Activated B cell treated with CpG ODN at 0.5 μM for 24 hours (primary cell): ENCODE measurements around the gene HOXD11. TPM values are rescaled to one million over a fixed set of nuclear protein-coding genes. Genes with fewer than 3 reads are reported as not detected.
A peak's percentile ranks its signal among the peaks of the same experiment; 100 is the strongest.

Experiments used
- ATAC-seq: fragments of 200-7000 bp; cut with Tn5 transposase; one replicate; pipeline ENCODE4 v1.10.0; 2021; ENCODE audit warnings: low read depth, mild to moderate bottlenecking, moderate library complexity
- CTCF ChIA-PET: fragments of 350-600 bp; sonication (Branson Sonifier 250); formaldehyde crosslinking; loops from one replicate; lab custom pipeline; 2021; ENCODE audit warnings: antibody characterized with exemption; lab: Charles Lee
- POLR2A ChIA-PET: fragments of 350-600 bp; sonication (Branson Sonifier 250); formaldehyde crosslinking; loops from one replicate; lab custom pipeline; 2021; ENCODE audit warnings: antibody characterized with exemption; lab: Charles Lee
- DNase-seq: peaks from one replicate; pipeline ENCODE4 v3.0.0; 2022
- H3K27ac Mint-ChIP-seq: one replicate; pipeline ENCODE4 v1.8.0; 2020; ENCODE audit warnings: mixed read lengths
- H3K27me3 Mint-ChIP-seq: one replicate; pipeline ENCODE4 v1.8.0; 2021; ENCODE audit warnings: mixed read lengths
- H3K36me3 Mint-ChIP-seq: one replicate; pipeline ENCODE4 v1.8.0; 2021; ENCODE audit warnings: low read depth, mixed read lengths
- H3K4me1 Mint-ChIP-seq: one replicate; pipeline ENCODE4 v1.8.0; 2021; ENCODE audit warnings: mixed read lengths
- H3K4me3 Mint-ChIP-seq: one replicate; pipeline ENCODE4 v1.8.0; 2020; ENCODE audit warnings: mild to moderate bottlenecking, mixed read lengths
- H3K9me3 Mint-ChIP-seq: one replicate; pipeline ENCODE4 v1.8.0; 2020; ENCODE audit warnings: mixed read lengths
- CTCF ChIP-seq: fragments of 200-600 bp; IDR thresholded peaks from one replicate; pipeline ENCODE4 v1.8.0; 2022; ENCODE audit warnings: antibody characterized with exemption, mild to moderate bottlenecking
- intact Hi-C: fragments of 100-400 bp; cut with micrococcal nuclease; formaldehyde crosslinking; loops from one replicate; pipeline ENCODE4 v1.15.1; 2024
- total RNA-seq: library from RNA; stranded (reverse); gene quantifications from 2 replicates; pipeline ENCODE4 v1.2.3, GENCODE V29; 2022

Gene HOXD11
- total RNA-seq, 1 donor from 2014 or later, result not detected

GRCh38 chr2:176136374-176137251 lies 29.5 kb downstream of the HOXD11 start:
- Mint-ChIP-seq H3K9me3 (peaks cover 7% of the 10 kb centered on the region), H3K27ac (no peak overlapping the region), H3K4me1 (peaks cover 31% of the 10 kb centered on the region), H3K36me3 (no peaks in the 10 kb centered on the region), H3K4me3 (peak overlapping the region; percentile 44), H3K27me3 (peaks cover 79% of the 10 kb centered on the region)
- intact Hi-C loops, result loop anchor here (10.0 kb wide), 1 partner anchor 1802 kb away; the partner anchor contains the start of gene SP9
- no peak for DNase-seq
- CTCF ChIA-PET, result interaction anchor here (0.6 kb wide), 1 partner anchor 9 kb away, joined by 3 read pairs; no protein-coding TSS in a partner anchor
- ATAC-seq, result no peak
- POLR2A ChIA-PET, result no interaction called here
- TF ChIP-seq CTCF, result no peak

GRCh38 chr2:176137252-176137580 lies 30.1 kb downstream of the HOXD11 start:
- intact Hi-C loops, result loop anchor here (10.0 kb wide), 1 partner anchor 1802 kb away; the partner anchor contains the start of gene SP9
- TF ChIP-seq CTCF, result no peak

GRCh38 chr2:176137906-176138305 lies 30.8 kb downstream of the HOXD11 start:
- no peak overlapping the region for H3K4me3 Mint-ChIP-seq
- peaks cover 23% of the 10 kb centered on the region for H3K4me1 Mint-ChIP-seq
- H3K27me3 Mint-ChIP-seq, result peaks cover 79% of the 10 kb centered on the region
- no peak for ATAC-seq
- no peak for DNase-seq
- no peak for TF ChIP-seq CTCF
- ChIA-PET POLR2A (no interaction called here), CTCF (no interaction called here)
- H3K9me3 Mint-ChIP-seq, result peaks cover 7% of the 10 kb centered on the region
- no peaks in the 10 kb centered on the region for H3K36me3 Mint-ChIP-seq
- no peak overlapping the region for H3K27ac Mint-ChIP-seq
- intact Hi-C loops, result loop anchor here (10.0 kb wide), 1 partner anchor 1803 kb away; the partner anchor contains the start of gene SP9

More at GRCh38 chr2:176137252-176137580, 30.1 kb downstream of the HOXD11 start:
- H3K4me1 Mint-ChIP-seq, result peaks cover 28% of the 10 kb centered on the region
- H3K27me3 Mint-ChIP-seq, result peaks cover 81% of the 10 kb centered on the region
- CTCF ChIA-PET, result no interaction called here
- H3K27ac Mint-ChIP-seq, result no peak overlapping the region
- ATAC-seq (no peak), DNase-seq (no peak)
- no peak overlapping the region for H3K4me3 Mint-ChIP-seq
- no peaks in the 10 kb centered on the region for H3K36me3 Mint-ChIP-seq
- peaks cover 7% of the 10 kb centered on the region for H3K9me3 Mint-ChIP-seq
- POLR2A ChIA-PET, result no interaction called here

- peaks cover 22% of the 10 kb centered on the region for H3K4me1 Mint-ChIP-seq
- DNase-seq (no peak), ATAC-seq (no peak)
- ChIA-PET POLR2A (no interaction called here), CTCF (interaction anchor here (1.6 kb wide), 1 partner anchor 11 kb away, joined by 9 read pairs; no protein-coding TSS in a partner anchor)
- peak overlapping the region; percentile 32 for H3K27ac Mint-ChIP-seq
- no peak for TF ChIP-seq CTCF
- H3K27me3 Mint-ChIP-seq, result peaks cover 79% of the 10 kb centered on the region
- H3K36me3 Mint-ChIP-seq, result no peaks in the 10 kb centered on the region
- intact Hi-C loops, result loop anchor here (10.0 kb wide), 1 partner anchor 1804 kb away; the partner anchor contains the start of gene SP9
- H3K9me3 Mint-ChIP-seq, result peaks cover 7% of the 10 kb centered on the region
- no peak overlapping the region for H3K4me3 Mint-ChIP-seq
These were observed 31.4 kb downstream of the HOXD11 start for GRCh38 chr2:176138526-176138922.
